Astrocyte of the cerebellum (primary cell): Measurements from ENCODE around the gene PRKCB.
A peak's percentile ranks its signal among the peaks of the same experiment; 100 is the strongest.
"Not testable (repeated sequence)": the region's sequence is repeated elsewhere in the genome, so short reads cannot be mapped to it uniquely, and the experiment has no call there.

Experiments
- DNase-seq: peaks from one replicate; pipeline ENCODE4 v3.0.0-alpha.2; 2011; ENCODE audit warnings: low read depth
- H3K4me3 ChIP-seq: 2 replicates; pipeline ENCODE4 v1.5.1; 2011; ENCODE audit warnings: mild to moderate bottlenecking, low read depth, low read length, moderate library complexity
- in situ Hi-C: cut with HindIII; loops from 2 replicates; pipeline ENCODE4 v1.10.0; 2017; ENCODE audit warnings: low sequenced_read_pairs
- TF ChIP-seq, protein P1 (sequence below): IDR thresholded peaks from 2 replicates; pipeline ENCODE4 v1.5.1; 2012; ENCODE audit warnings: low read length, low read depth, moderate library complexity, mild to moderate bottlenecking; ENCODE audit errors: missing control alignments

PRKCB gene

DNA sequence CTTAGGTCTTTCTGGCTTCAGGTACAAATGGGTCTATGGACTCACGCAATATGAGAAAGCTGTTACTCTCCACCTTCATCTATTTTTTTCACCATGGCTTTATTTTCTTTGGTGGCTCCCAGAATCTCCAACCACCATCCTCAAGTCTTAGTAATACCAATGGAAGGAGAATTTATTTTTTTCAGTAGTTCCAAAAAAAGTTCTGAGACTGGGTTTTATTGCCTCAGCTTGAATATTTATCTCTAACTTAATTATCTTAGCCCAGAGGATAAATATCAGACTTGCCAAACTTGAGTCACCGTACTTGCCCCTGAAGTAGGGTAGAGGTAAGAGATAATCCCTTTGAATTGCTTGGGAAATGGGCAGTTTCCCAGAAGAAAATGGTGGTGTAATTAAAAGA lies 397.2 kb downstream of the PRKCB start:
- H3K4me3 ChIP-seq = no peak overlapping the region
- TF ChIP-seq, protein P1, sequence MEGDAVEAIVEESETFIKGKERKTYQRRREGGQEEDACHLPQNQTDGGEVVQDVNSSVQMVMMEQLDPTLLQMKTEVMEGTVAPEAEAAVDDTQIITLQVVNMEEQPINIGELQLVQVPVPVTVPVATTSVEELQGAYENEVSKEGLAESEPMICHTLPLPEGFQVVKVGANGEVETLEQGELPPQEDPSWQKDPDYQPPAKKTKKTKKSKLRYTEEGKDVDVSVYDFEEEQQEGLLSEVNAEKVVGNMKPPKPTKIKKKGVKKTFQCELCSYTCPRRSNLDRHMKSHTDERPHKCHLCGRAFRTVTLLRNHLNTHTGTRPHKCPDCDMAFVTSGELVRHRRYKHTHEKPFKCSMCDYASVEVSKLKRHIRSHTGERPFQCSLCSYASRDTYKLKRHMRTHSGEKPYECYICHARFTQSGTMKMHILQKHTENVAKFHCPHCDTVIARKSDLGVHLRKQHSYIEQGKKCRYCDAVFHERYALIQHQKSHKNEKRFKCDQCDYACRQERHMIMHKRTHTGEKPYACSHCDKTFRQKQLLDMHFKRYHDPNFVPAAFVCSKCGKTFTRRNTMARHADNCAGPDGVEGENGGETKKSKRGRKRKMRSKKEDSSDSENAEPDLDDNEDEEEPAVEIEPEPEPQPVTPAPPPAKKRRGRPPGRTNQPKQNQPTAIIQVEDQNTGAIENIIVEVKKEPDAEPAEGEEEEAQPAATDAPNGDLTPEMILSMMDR = no peak
- no peak for DNase-seq
- in situ Hi-C loops = no loop called here

DNA sequence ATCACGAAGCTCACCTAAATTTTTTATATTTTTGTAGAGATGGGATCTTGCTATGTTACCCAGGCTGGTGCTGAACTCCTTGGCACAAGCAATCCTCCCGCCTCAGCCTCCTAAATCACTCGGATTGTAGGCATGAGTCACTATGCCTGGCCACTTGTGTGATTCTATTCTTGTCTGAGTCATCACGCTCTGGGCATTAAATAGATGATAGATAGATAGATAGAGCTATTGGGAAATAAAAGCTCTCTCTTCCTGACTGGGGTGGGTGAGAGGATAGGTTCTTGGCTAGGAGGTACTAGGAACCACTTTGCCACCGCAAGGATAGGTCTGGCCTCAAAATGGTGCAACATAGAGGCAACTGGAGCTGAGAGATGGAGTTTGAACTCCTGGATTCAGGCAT lies 399.0 kb downstream of the PRKCB start:
- DNase-seq = no peak
- no peak overlapping the region for H3K4me3 ChIP-seq
- TF ChIP-seq, protein P1 = no peak
- in situ Hi-C loops = no loop called here

GRCh38 chr16:24235806-24236205 lies 400.0 kb downstream of the PRKCB start:
- in situ Hi-C loops = no loop called here
- TF ChIP-seq, protein P1 = no peak
- DNase-seq = no peak
- no peak overlapping the region for H3K4me3 ChIP-seq

DNA sequence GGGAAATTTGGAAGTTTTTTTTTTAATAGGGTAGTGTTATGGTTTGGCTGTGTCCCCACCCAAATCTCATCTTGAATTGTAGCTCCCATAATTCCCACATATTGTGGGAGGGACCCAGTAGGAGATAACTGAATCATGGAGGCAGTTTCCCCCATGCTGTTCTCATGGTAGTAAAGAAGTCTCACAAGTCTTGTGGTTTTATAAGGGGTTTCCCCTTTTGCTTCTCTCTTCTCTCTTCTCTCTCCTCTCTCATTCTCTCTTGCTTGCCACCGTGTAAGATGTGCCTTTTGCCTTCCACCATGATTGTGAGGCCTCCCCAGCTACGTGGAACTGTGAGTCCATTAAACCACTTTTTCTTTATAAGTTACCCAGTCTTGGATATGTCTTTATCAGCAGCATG lies 403.1 kb downstream of the PRKCB start:
- in situ Hi-C loops, DNase-seq, H3K4me3 ChIP-seq: not testable (repeated sequence)

GRCh38 chr16:24246911-24247607 lies 411.3 kb downstream of the PRKCB start:
- TF ChIP-seq, protein P1 = no peak
- no peak for DNase-seq
- in situ Hi-C loops = no loop called here
- H3K4me3 ChIP-seq = no peak overlapping the region

DNA sequence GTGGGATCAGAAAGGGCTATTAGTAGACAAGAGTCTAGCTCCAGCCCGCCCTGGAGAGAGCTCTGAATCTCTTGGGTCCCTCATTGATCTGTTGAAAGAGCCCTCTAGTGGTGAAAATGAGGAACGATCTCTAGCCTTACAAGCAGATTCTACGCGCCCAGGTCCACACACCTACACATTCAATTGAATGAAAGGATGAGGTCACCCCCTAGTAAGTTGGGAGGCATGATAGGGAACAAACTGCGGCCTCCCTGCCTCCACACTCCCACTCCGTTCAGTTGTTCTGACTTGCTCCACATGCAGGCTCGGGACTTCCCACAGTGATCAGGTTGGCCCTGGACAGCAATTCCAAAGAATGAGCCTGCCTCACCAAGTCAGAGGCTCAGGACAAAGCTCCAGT lies 417.4 kb downstream of the PRKCB start:
- TF ChIP-seq, protein P1 = peak; percentile 48
- DNase-seq = no peak
- in situ Hi-C loops = no loop called here
- no peak overlapping the region for H3K4me3 ChIP-seq

- no peak for DNase-seq
Measured at GRCh38 chr16:24255456-24256371, 419.9 kb downstream of the PRKCB start, which contains the start of gene CACNG3. Gene CACNG3, plus strand, starts transcription at chr16:24256335. Its CDS starts 420 bp downstream, at chr16:24256755.

More at GRCh38 chr16:24255456-24256371, 419.9 kb downstream of the PRKCB start, which contains the start of gene CACNG3:
- TF ChIP-seq, protein P1 = no peak
- in situ Hi-C loops = loop anchor here (5.0 kb wide), 1 partner anchor 58 kb away; no protein-coding TSS in a partner anchor
- H3K4me3 ChIP-seq = no peak within 1 kb of the TSS
